ENCODE results near the gene SCN8A. TPM values are rescaled to one million over a fixed set of nuclear protein-coding genes. Genes with fewer than 3 reads are reported as not detected.

The SCN8A gene
- total and polyA plus RNA-seq, 9 donors, result 0.24 to 1.2 (median 0.63) TPM

GRCh38 chr12:51852404-51853137, 261.5 kb downstream of the SCN8A start:
- Histone ChIP-seq H3K36me3 (ENCODE audit: control insufficient read depth, insufficient read depth, low read length) (no peaks in the 10 kb centered on the region), H3K9me3 (replicated peaks; ENCODE audit: control insufficient read depth, low read depth, low read length) (no peaks in the 10 kb centered on the region), H3K27me3 (ENCODE audit: control insufficient read depth, insufficient read depth, low read length) (peaks cover 32% of the 10 kb centered on the region), H3K4me1 (ENCODE audit: control insufficient read depth, insufficient read depth, low read length) (peaks cover 43% of the 10 kb centered on the region), H3K27ac (ENCODE audit: low read length) (no peak overlapping the region), H3K4me3 (ENCODE audit: low read length) (no peak overlapping the region)
- WGBS (ENCODE audit: insufficient coverage), result 43% methylated on average over 4 of the region's 5 CpGs
- DNase-seq, result peak; percentile 61

GRCh38 chr12:51855586-51856428, 264.8 kb downstream of the SCN8A start:
- H3K27me3 ChIP-seq (ENCODE audit: control insufficient read depth, insufficient read depth, low read length), result peaks cover 9% of the 10 kb centered on the region
- 7% methylated on average over 12 of the region's 21 CpGs for WGBS (ENCODE audit: insufficient coverage)
- no peaks in the 10 kb centered on the region for H3K9me3 ChIP-seq (replicated peaks; ENCODE audit: control insufficient read depth, low read depth, low read length)
- H3K27ac ChIP-seq (ENCODE audit: low read length), result no peak overlapping the region
- DNase-seq, result peak; percentile 72
- peaks cover 32% of the 10 kb centered on the region for H3K4me1 ChIP-seq (ENCODE audit: control insufficient read depth, insufficient read depth, low read length)
- H3K4me3 ChIP-seq (ENCODE audit: low read length), result peak overlapping the region; percentile 26
- H3K36me3 ChIP-seq (ENCODE audit: control insufficient read depth, insufficient read depth, low read length), result no peaks in the 10 kb centered on the region

GRCh38 chr12:51860986-51861385, 270.0 kb downstream of the SCN8A start:
- no peak for DNase-seq
- H3K4me1 ChIP-seq (ENCODE audit: control insufficient read depth, insufficient read depth, low read length), result peaks cover 35% of the 10 kb centered on the region
- H3K27ac ChIP-seq (ENCODE audit: low read length), result no peak overlapping the region
- no peaks in the 10 kb centered on the region for H3K36me3 ChIP-seq (ENCODE audit: control insufficient read depth, insufficient read depth, low read length)
- H3K4me3 ChIP-seq (ENCODE audit: low read length), result no peak overlapping the region
- peaks cover 22% of the 10 kb centered on the region for H3K27me3 ChIP-seq (ENCODE audit: control insufficient read depth, insufficient read depth, low read length)
- 88% methylated on average over 1 of the region's 3 CpGs for WGBS (ENCODE audit: insufficient coverage)
- no peaks in the 10 kb centered on the region for H3K9me3 ChIP-seq (replicated peaks; ENCODE audit: control insufficient read depth, low read depth, low read length)

Other genes with a start within 250 kb of the SCN8A start
- gene CELA1, start 244.6 kb upstream of the SCN8A start, total RNA-seq, result not detected
- gene CELA1, start 244.6 kb upstream of the SCN8A start, polyA plus RNA-seq (ENCODE audit: insufficient read depth in 1 of 8, insufficient read length in 8 of 8, low replicate concordance in 1 of 8), result not detected
- gene GALNT6, start 199.8 kb upstream of the SCN8A start, total RNA-seq, result 0.35 TPM
- gene GALNT6, start 199.8 kb upstream of the SCN8A start, polyA plus RNA-seq (ENCODE audit: insufficient read depth in 1 of 8, insufficient read length in 8 of 8, low replicate concordance in 1 of 8), result 1 to 10 TPM in 2 of 8 donors, under 1 TPM in 6; 0.32 to 1.1 (median 0.54) TPM
- 0.80 TPM for gene SLC4A8, start 166.4 kb upstream of the SCN8A start, total RNA-seq
- gene SLC4A8, start 166.4 kb upstream of the SCN8A start, polyA plus RNA-seq (ENCODE audit: insufficient read depth in 1 of 8, insufficient read length in 8 of 8, low replicate concordance in 1 of 8), result 1 to 10 TPM in 4 of 8 donors, under 1 TPM in 4; 0.85 to 1.2 (median 1.0) TPM

Measured in muscle of leg (tissue), 11 donors.